Peyer's patch (tissue), 4 donors: ENCODE measurements around the gene ADK.

Experiments
- POLR2A ChIP-seq, 2 donors: fragments of 450-650 bp; IDR thresholded peaks; one replicate each; pipeline ENCODE4 v1.5.1; 2017; ENCODE audit warnings: antibody characterized with exemption in 2 of 2, mild to moderate bottlenecking in 2 of 2, moderate library complexity in 2 of 2
- TF ChIP-seq, protein P1 (sequence below), 6 experiments: fragments of 450-650 bp in 4 of 6; fragments of 200-600 bp in 2 of 6; sonication (generic) in 1 of 6; IDR thresholded peaks; one replicate each; pipeline ENCODE4 v1.5.1; 2017 to 2019; ENCODE audit warnings: antibody characterized with exemption in 6 of 6, mild to moderate bottlenecking in 3 of 6, moderate library complexity in 1 of 6

DNA sequence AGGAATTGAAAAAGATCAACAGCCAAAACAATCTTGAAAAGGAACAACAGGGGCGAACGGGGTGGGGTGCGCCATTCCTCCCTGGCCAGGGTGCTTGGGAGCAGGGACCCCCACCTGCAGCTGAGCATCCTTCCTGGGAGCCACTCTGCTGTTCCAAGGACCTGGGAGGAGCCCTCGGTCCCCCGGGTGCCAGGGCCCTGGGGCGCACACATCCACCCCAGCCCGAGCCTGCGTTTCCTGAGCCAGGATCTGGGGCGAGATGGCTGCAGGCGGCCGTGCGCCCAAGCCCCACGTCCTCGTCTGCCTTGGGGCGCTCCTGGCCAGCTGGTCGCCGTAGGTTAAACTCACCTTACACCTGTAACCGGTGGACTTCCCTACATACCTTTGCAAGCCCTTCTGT lies 11.0 kb upstream of the ADK start:
- TF ChIP-seq, protein P1, sequence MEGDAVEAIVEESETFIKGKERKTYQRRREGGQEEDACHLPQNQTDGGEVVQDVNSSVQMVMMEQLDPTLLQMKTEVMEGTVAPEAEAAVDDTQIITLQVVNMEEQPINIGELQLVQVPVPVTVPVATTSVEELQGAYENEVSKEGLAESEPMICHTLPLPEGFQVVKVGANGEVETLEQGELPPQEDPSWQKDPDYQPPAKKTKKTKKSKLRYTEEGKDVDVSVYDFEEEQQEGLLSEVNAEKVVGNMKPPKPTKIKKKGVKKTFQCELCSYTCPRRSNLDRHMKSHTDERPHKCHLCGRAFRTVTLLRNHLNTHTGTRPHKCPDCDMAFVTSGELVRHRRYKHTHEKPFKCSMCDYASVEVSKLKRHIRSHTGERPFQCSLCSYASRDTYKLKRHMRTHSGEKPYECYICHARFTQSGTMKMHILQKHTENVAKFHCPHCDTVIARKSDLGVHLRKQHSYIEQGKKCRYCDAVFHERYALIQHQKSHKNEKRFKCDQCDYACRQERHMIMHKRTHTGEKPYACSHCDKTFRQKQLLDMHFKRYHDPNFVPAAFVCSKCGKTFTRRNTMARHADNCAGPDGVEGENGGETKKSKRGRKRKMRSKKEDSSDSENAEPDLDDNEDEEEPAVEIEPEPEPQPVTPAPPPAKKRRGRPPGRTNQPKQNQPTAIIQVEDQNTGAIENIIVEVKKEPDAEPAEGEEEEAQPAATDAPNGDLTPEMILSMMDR (IDR thresholded peaks at IDR 0.05): no peak
- no peak for TF ChIP-seq POLR2A (IDR thresholded peaks at IDR 0.05)
